WTC11 (cell line): Measurements from ENCODE around the gene FHIT. TPM values are rescaled to one million over a fixed set of nuclear protein-coding genes. Genes with fewer than 3 reads are reported as not detected.

ENCODE experiments used
- ATAC-seq: fragments of 200-7000 bp; cut with Tn5 transposase; 2 replicates; pipeline ENCODE4 v1.10.0; 2021; ENCODE audit warnings: mild to moderate bottlenecking, moderate library complexity
- CTCF ChIA-PET: fragments of 300-600 bp; sonication (Branson Sonifier 250); formaldehyde crosslinking; loops from one replicate; lab custom pipeline; 2021; ENCODE audit warnings: antibody characterized with exemption; lab: Charles Lee
- POLR2A ChIA-PET: fragments of 350-600 bp; sonication (Branson Sonifier 250); formaldehyde crosslinking; loops from one replicate; lab custom pipeline; 2021; ENCODE audit warnings: antibody characterized with exemption; lab: Charles Lee
- DNase-seq: peaks from one replicate; pipeline ENCODE4 v3.0.0; 2021; ENCODE audit warnings: low spot score
- H3K27ac Mint-ChIP-seq: 2 replicates; pipeline ENCODE4 v1.8.0; 2021; ENCODE audit warnings: mixed read lengths
- H3K27me3 Mint-ChIP-seq: 2 replicates; pipeline ENCODE4 v1.8.0; 2021; ENCODE audit warnings: low read depth, mild to moderate bottlenecking, moderate library complexity, mixed read lengths
- H3K36me3 Mint-ChIP-seq: 2 replicates; pipeline ENCODE4 v1.8.0; 2021; ENCODE audit warnings: mixed read lengths
- H3K4me1 Mint-ChIP-seq: 2 replicates; pipeline ENCODE4 v1.8.0; 2022; ENCODE audit warnings: mixed read lengths
- H3K4me3 Mint-ChIP-seq: 2 replicates; pipeline ENCODE4 v1.8.0; 2021; ENCODE audit warnings: mild to moderate bottlenecking, moderate library complexity, mixed read lengths
- H3K9me3 Mint-ChIP-seq: 2 replicates; pipeline ENCODE4 v1.8.0; 2021; ENCODE audit warnings: mixed read lengths
- AFF4 ChIP-seq: sonication (generic); formaldehyde crosslinking; IDR thresholded peaks from 2 replicates; pipeline ENCODE4 v1.8.1; 2023; ENCODE audit warnings: mild to moderate bottlenecking, missing genetic modification reagents, borderline replicate concordance
- ARID4B ChIP-seq: sonication (generic); formaldehyde crosslinking; IDR thresholded peaks from 2 replicates; pipeline ENCODE4 v1.8.0; 2023; ENCODE audit warnings: missing genetic modification reagents, mild to moderate bottlenecking, borderline replicate concordance
- ATF2 ChIP-seq: sonication (generic); formaldehyde crosslinking; IDR thresholded peaks from 2 replicates; pipeline ENCODE4 v1.8.1; 2022; ENCODE audit warnings: low read depth, missing genetic modification reagents, borderline replicate concordance
- CTCF ChIP-seq: fragments of 200-600 bp; IDR thresholded peaks from 2 replicates; pipeline ENCODE4 v1.8.0; 2022; ENCODE audit warnings: antibody characterized with exemption
- E2F1 ChIP-seq: sonication (generic); formaldehyde crosslinking; IDR thresholded peaks from 2 replicates; pipeline ENCODE4 v1.8.0; 2022; ENCODE audit warnings: mild to moderate bottlenecking, missing genetic modification reagents
- E2F4 ChIP-seq: sonication (generic); formaldehyde crosslinking; IDR thresholded peaks from 2 replicates; pipeline ENCODE4 v1.8.1; 2022; ENCODE audit warnings: low read depth, mild to moderate bottlenecking, moderate library complexity, missing genetic modification reagents, borderline replicate concordance
- ETV6 ChIP-seq: sonication (generic); formaldehyde crosslinking; IDR thresholded peaks from 2 replicates; pipeline ENCODE4 v1.8.1; 2022; ENCODE audit warnings: mild to moderate bottlenecking, missing genetic modification reagents
- FOXP1 ChIP-seq: sonication (generic); formaldehyde crosslinking; IDR thresholded peaks from 2 replicates; pipeline ENCODE4 v1.8.0; 2022; ENCODE audit warnings: missing genetic modification reagents, mild to moderate bottlenecking, moderate library complexity, borderline replicate concordance
- GABPB1 ChIP-seq: sonication (generic); formaldehyde crosslinking; IDR thresholded peaks from 2 replicates; pipeline ENCODE4 v1.8.1; 2023; ENCODE audit warnings: mild to moderate bottlenecking, missing genetic modification reagents
- JAZF1 ChIP-seq: fragments of 250-450 bp; sonication (Bioruptor Pico); IDR thresholded peaks from 2 replicates; pipeline ENCODE4 v1.9.0; 2021; ENCODE audit warnings: moderate library complexity, mild to moderate bottlenecking, inconsistent platforms
- MLX ChIP-seq: sonication (generic); formaldehyde crosslinking; IDR thresholded peaks from 2 replicates; pipeline ENCODE4 v1.8.1; 2023; ENCODE audit warnings: mild to moderate bottlenecking, missing genetic modification reagents, moderate library complexity
- MXD4 ChIP-seq: fragments of 250-450 bp; sonication (Bioruptor Pico); IDR thresholded peaks from 2 replicates; pipeline ENCODE4 v1.8.0; 2021; ENCODE audit warnings: mild to moderate bottlenecking, moderate library complexity, borderline replicate concordance
- NFE2L1 ChIP-seq: sonication (generic); formaldehyde crosslinking; IDR thresholded peaks from 2 replicates; pipeline ENCODE4 v1.8.1; 2023; ENCODE audit warnings: missing genetic modification reagents
- NR3C1 ChIP-seq: sonication (generic); formaldehyde crosslinking; conservative IDR thresholded peaks from 2 replicates; pipeline ENCODE4 v1.8.1; 2023; ENCODE audit warnings: low read depth, mild to moderate bottlenecking, missing genetic modification reagents
- SMAD3 ChIP-seq: sonication (generic); formaldehyde crosslinking; IDR thresholded peaks from 2 replicates; pipeline ENCODE4 v1.8.0; 2022; ENCODE audit warnings: missing genetic modification reagents, mild to moderate bottlenecking, borderline replicate concordance
- TP53 ChIP-seq: sonication (generic); formaldehyde crosslinking; IDR thresholded peaks from 2 replicates; pipeline ENCODE4 v1.8.1; 2023; ENCODE audit warnings: mild to moderate bottlenecking, missing genetic modification reagents
- ZNF121 ChIP-seq: sonication (generic); formaldehyde crosslinking; IDR thresholded peaks from 2 replicates; pipeline ENCODE4 v1.8.0; 2023; ENCODE audit warnings: missing genetic modification reagents
- ZNF138 ChIP-seq: sonication (generic); formaldehyde crosslinking; conservative IDR thresholded peaks from 2 replicates; pipeline ENCODE4 v1.8.1; 2022; ENCODE audit warnings: mild to moderate bottlenecking, moderate library complexity, missing genetic modification reagents
- ZNF232 ChIP-seq: sonication (generic); formaldehyde crosslinking; IDR thresholded peaks from 2 replicates; pipeline ENCODE4 v1.8.0; 2022; ENCODE audit warnings: mild to moderate bottlenecking, missing genetic modification reagents
- ZSCAN18 ChIP-seq: fragments of 250-450 bp; sonication (Bioruptor Pico); IDR thresholded peaks from 2 replicates; pipeline ENCODE4 v2.1.2; 2022; ENCODE audit warnings: mild to moderate bottlenecking, moderate library complexity
- total RNA-seq: library from RNA; stranded (reverse); gene quantifications from 3 replicates; pipeline ENCODE4 v1.2.3, GENCODE V29; 2021

Gene FHIT
- total RNA-seq, 1 experiment from 2014 or later = 2.6 TPM

GRCh38 chr3:60919296-60919695, 332.0 kb downstream of the FHIT start:
- H3K4me1 Mint-ChIP-seq = peaks cover 6% of the 10 kb centered on the region
- ChIA-PET POLR2A (interaction anchor here (0.6 kb wide), 1 partner anchor 57 kb away, joined by 5 read pairs; no protein-coding TSS in a partner anchor), CTCF (no interaction called here)
- no peak overlapping the region for H3K4me3 Mint-ChIP-seq
- ATAC-seq = no peak
- peaks cover 18% of the 10 kb centered on the region for H3K9me3 Mint-ChIP-seq
- TF ChIP-seq FOXP1 (CRISPR knock-in tag) (no peak), ZSCAN18 (no peak), E2F1 (CRISPR knock-in tag) (no peak), CTCF (no peak), NFE2L1 (CRISPR knock-in tag) (no peak), JAZF1 (CRISPR knock-in tag) (no peak), SMAD3 (CRISPR knock-in tag) (no peak), ZNF232 (CRISPR knock-in tag) (no peak), NR3C1 (no peak), ARID4B (CRISPR knock-in tag) (no peak), ZNF121 (CRISPR knock-in tag) (no peak), TP53 (CRISPR knock-in tag) (no peak), MLX (no peak), ZNF138 (CRISPR knock-in tag) (no peak), ATF2 (CRISPR knock-in tag) (no peak), AFF4 (CRISPR knock-in tag) (no peak), MXD4 (CRISPR knock-in tag) (no peak), ETV6 (CRISPR knock-in tag) (no peak), GABPB1 (no peak), E2F4 (CRISPR knock-in tag) (no peak)
- H3K27me3 Mint-ChIP-seq = no peaks in the 10 kb centered on the region
- no peak overlapping the region for H3K27ac Mint-ChIP-seq
- DNase-seq = no peak
- peaks cover 17% of the 10 kb centered on the region for H3K36me3 Mint-ChIP-seq
